ENCODE results near the gene SIK3.
"Not testable (repeated sequence)": the region's sequence is repeated elsewhere in the genome, so short reads cannot be mapped to it uniquely, and the experiment has no call there.

Gene SIK3

GRCh38 chr11:116855413-116855812, 242.8 kb downstream of the SIK3 start:
- no peak for DNase-seq

DNA sequence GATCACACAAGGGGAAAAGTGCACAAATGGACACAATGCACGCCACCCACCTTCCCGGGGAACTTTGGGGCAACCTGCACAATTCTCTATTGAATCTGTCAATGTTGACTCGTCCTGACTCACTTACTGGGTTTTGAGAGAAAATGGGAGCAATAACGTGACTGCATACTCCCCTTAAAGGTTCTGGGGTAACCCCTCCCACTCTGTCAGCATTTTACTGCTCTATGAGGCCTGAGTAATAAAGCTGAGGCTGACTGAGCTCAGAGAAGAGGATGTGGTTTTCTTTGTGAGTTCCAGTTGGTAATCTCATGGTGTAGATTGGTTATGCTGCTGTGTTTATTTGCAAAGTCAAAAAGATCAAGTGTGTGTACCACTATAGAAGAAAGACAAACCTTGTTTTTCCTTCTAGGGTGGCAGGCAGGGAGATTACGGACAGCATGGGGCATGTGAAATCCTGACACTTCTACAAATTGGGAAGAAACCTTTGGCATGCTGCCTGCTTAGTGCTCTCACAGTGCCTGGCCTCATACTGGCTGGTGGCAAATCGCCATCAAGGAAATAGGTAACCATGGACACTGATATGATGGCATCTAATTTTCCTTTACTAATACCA, 244.7 kb downstream of the SIK3 start:
- DNase-seq = peak; percentile 94

GRCh38 chr11:116852261-116853031, 245.8 kb downstream of the SIK3 start:
- peak; percentile 73 for DNase-seq

GRCh38 chr11:116851626-116852025, 246.6 kb downstream of the SIK3 start:
- DNase-seq = no peak

GRCh38 chr11:116849486-116849885, 248.7 kb downstream of the SIK3 start:
- DNase-seq = no peak

DNA sequence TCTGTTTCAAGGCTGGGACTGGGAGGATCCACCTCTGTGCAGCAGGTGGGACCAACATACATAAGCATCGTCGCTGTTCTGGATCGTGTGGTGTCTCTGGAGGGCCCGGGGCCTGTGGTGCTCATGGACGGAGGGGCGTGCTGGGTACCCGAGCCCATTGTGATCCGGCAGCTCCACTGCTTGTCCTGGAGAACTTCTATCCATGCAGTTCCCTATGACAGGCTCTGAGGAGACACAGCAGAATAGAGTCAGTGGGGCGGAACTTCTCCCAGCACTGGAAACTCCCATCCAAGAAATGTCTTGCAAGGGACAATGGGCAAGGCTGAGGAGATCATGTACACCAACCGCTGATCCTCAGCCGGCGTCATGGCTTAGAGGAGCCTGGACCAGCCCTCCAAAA, 249.2 kb downstream of the SIK3 start:
- DNase-seq = no peak

GRCh38 chr11:116847612-116848011, 250.6 kb downstream of the SIK3 start:
- DNase-seq = no peak

- no peak for DNase-seq
These were observed 253.5 kb downstream of the SIK3 start for GRCh38 chr11:116844722-116845121.

GRCh38 chr11:116843661-116844060, 254.6 kb downstream of the SIK3 start:
- DNase-seq = no peak

DNA sequence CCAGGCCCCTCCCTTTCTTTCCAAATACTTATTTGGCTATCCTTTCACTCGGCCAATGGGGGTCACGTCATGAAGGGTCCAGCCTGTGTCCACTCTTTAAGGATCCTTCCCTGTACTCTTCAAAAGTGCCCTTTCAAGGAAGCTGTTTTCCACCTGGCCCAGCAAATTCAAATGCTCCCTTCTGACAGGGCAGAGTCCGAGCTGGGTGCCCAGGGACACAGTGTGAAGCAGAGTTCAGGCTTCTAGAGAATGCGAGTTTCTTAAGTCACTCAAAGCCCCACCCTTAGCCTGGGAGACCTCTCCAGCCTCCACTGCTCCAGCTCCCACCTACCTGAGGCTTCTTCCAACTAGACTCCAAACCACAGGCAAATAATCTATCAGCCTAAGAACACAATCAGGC, 255.3 kb downstream of the SIK3 start:
- no peak for DNase-seq

- DNase-seq = no peak
These were observed 256.1 kb downstream of the SIK3 start for GRCh38 chr11:116842117-116842516.

- DNase-seq = no peak
These were observed 257.4 kb downstream of the SIK3 start for GRCh38 chr11:116840746-116841296.

DNA sequence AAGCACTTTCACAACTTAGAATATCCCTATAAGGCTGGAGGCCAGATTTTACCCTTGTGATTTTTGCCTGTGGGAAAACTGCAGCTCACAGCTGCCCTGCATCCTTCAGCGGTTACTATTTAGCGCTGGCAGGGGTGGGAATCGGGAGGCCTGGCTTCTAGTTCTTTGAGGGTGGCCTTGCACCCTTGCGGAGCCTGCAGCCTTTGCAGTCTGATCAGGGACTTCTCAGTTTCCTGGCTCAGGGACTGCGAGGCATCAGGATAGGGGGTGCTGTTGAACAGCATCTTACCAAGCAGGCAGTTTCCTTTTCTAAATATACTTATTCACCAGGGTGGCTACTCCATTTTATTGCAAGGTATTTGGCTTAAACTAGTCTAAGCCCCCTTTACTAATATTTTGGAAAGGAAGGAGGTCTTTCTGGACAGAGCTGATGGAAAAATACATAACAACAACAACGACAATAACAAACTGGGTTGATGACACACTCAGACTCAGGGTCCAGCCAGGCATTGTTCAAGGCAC, 257.9 kb downstream of the SIK3 start:
- no peak for DNase-seq

DNA sequence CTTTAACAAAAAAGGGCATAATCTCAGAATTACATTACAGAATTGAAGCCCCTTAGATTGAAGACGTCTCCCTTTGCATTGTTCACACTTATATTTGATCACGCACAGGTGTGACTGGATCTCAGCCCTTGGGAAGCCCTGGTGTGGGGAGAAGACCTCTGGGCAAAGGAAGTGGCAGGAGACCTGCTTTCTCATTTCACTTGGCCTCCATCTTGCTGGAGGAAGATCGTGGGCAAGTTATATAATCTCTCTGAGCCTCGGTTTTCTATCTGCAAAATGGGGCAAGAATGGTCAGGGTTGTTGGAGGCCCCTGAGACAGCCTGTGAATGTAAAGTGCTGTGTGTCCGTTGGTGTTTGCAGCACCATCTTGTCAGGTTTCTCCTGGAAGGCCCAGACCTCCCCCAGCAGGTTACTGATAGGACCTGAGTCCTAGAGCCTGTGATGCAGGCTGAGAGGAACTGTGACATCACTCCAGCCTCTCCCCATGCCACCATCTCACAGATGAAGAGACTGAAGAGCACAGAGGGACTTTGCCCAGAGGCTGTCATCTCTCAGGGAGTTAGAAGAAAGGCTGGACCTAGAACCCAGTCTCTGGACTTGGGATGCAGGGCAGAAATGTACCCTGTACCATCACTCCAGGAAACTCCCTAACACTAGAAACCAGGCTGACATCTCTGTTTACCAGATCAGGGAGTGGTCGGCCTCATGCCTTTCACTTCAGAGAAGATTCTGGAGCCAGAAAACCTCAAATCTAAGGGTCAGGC, 259.7 kb downstream of the SIK3 start:
- DNase-seq = no peak

- DNase-seq = peak; percentile 41
These were observed 260.8 kb downstream of the SIK3 start, which contains the start of gene APOA1 for GRCh38 chr11:116837231-116838091. TSS of gene APOA1 (minus strand) at chr11:116837622. CDS start at chr11:116837387, 235 bp downstream.

DNA sequence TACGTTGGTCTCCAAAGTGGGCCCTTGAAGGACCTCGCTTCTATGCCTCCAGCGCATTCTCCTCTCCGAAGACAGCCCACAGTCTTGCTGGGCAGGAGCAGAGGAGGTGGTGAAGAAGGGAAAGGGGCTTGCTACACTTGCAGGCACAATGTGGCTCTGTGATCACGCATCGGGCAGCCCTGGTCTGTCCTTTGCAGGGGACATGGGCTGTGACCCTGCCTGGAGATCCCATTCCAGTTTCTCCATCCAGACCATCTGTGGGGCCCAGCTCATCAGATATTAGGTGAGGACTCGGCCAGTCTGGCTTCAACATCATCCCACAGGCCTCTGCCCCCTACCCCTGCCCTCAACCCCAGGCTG, 261.6 kb downstream of the SIK3 start:
- DNase-seq = no peak

DNA sequence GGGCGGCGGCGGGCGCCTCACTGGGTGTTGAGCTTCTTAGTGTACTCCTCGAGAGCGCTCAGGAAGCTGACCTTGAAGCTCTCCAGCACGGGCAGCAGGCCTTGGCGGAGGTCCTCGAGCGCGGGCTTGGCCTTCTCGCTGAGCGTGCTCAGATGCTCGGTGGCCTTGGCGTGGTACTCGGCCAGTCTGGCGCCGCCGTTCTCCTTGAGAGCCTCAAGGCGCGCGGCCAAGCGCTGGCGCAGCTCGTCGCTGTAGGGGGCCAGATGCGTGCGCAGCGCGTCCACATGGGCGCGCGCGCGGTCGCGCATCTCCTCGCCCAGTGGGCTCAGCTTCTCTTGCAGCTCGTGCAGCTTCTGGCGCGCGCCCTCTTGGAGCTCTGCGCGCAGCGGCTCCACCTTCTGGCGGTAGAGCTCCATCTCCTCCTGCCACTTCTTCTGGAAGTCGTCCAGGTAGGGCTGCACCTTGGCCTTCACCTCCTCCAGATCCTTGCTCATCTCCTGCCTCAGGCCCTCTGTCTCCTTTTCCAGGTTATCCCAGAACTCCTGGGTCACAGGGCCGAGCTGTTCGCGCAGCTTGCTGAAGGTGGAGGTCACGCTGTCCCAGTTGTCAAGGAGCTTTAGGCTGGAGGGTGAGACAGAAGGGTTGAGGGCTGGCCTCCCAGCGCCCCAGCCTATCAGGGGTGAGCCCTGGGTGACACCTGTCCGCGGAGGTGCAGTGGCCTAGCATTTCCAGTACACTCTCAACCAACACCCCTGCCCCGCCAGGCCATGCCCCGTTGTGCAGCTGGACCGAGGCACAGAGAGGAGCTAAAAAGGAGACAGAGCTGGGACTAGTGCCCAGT, 262.2 kb downstream of the SIK3 start:
- peak; percentile 94 for DNase-seq

- DNase-seq = no peak
These were observed 263.0 kb downstream of the SIK3 start for GRCh38 chr11:116835042-116835772.

DNA sequence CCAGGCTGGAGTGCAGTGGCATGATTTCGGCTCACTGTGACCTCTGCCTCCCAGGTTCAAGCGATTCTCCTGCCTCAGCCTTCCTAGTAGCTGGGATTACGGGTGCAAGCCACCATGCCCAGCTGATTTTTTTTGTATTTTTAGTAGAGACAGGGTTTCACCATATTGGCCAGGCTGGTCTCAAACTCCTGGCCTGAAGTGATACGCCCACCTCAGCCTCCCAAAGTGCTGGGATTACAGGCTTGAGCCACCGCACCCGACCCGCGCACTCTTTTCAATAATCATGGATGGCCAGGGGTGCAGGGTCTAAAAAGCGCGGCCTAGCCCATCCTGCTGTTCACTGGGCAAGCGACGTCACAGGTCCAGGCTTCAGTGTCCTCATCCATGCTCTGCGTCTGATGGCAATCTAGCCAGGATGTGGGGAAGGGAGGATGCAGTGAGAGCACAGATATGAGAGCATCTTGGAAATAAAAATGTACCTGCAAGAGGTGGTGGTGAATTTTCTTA, 263.6 kb downstream of the SIK3 start:
- not testable (repeated sequence) for DNase-seq

GRCh38 chr11:116833816-116834534, 264.3 kb downstream of the SIK3 start:
- DNase-seq = no peak

Measured in fibroblast of skin of right quadriceps (primary cell).